K562 (cell line): ENCODE data around the gene VSIG10L. TPM values are rescaled to one million over a fixed set of nuclear protein-coding genes. Genes with fewer than 3 reads are reported as not detected.
A peak's percentile ranks its signal among the peaks of the same experiment; 100 is the strongest.

Source experiments
- ATAC-seq: fragments of 200-7000 bp; cut with Tn5 transposase; 3 replicates; pipeline ENCODE4 v1.9.1; 2020; ENCODE audit warnings: moderate library complexity
- BruUV-seq: library from RNA; stranded (reverse); fragments of 400-500 nt; replicated peaks from 2 replicates; lab custom pipeline; 2021; lab: Mats Ljungman, UMichigan
- CTCF ChIA-PET: fragments of 300-600 bp; formaldehyde crosslinking; extraction: SDS; loops from one replicate; lab custom pipeline; 2021; ENCODE audit warnings: low intra/inter-chr PET ratio; lab: Yijun Ruan, JAX
- POLR2A ChIA-PET: fragments of 300-600, 350-650 bp; sonication (Branson Sonifier 250); formaldehyde crosslinking; extraction: SDS; loops from one replicate; lab custom pipeline; 2021; ENCODE audit warnings: antibody characterized with exemption, inconsistent platforms; lab: Yijun Ruan, JAX
- DNase-seq, 4 experiments: peaks; one replicate each; pipeline versions ENCODE4 v3.0.0 to v3.0.0-alpha.2; 2011 to 2018; ENCODE audit warnings: low spot score in 3 of 4, mixed read lengths in 3 of 4; ENCODE audit errors: extremely low read depth in 1 of 4
- FAIRE-seq: peaks from 2 replicates; lab custom pipeline; 2011; peaks lifted over from hg19 to GRCh38; lab: Jason Lieb, UNC
- H2AFZ ChIP-seq: 2 replicates; pipeline ENCODE4 v1.6.0; 2011; ENCODE audit warnings: low read depth, low read length, control low read depth, inconsistent platforms
- H3K27ac ChIP-seq: fragments of 200-600 bp; 3 replicates; pipeline ENCODE4 v1.8.0; 2011; ENCODE audit warnings: low read depth, mild to moderate bottlenecking, control low read depth, inconsistent platforms, low read length, moderate library complexity, mixed read lengths; ENCODE audit errors: extremely low read depth
- H3K27me3 ChIP-seq, 2 experiments: fragments of 300-600 bp in 1 of 2; 2 replicates in 1 of 2; 3 replicates in 1 of 2; pipeline versions ENCODE4 v1.6.0 to v1.8.0; 2011; ENCODE audit warnings: inconsistent platforms in 2 of 2, low read length in 2 of 2, mild to moderate bottlenecking in 1 of 2, mixed read lengths in 1 of 2, moderate library complexity in 1 of 2; ENCODE audit not compliant: control insufficient read depth in 2 of 2, insufficient read depth in 2 of 2
- H3K36me3 ChIP-seq: fragments of 300-600 bp; 3 replicates; pipeline ENCODE4 v1.8.0; 2011; ENCODE audit warnings: mild to moderate bottlenecking, low read length, inconsistent platforms; ENCODE audit not compliant: control insufficient read depth, insufficient read depth
- H3K4me1 ChIP-seq, 2 experiments: fragments of 200-600 bp in 1 of 2; replicated peaks in 1 of 2; 2 replicates in 1 of 2; 3 replicates in 1 of 2; pipeline versions ENCODE4 v1.5.1 to v1.8.0; 2011; ENCODE audit warnings: inconsistent platforms in 2 of 2, low read length in 2 of 2, mild to moderate bottlenecking in 1 of 2, mixed read lengths in 1 of 2, moderate library complexity in 1 of 2; ENCODE audit not compliant: control insufficient read depth in 2 of 2, insufficient read depth in 2 of 2
- H3K4me2 ChIP-seq: 2 replicates; pipeline ENCODE4 v1.6.1; 2011; ENCODE audit warnings: low read length, control low read depth, inconsistent platforms, mixed read lengths; ENCODE audit not compliant: insufficient read depth
- H3K4me3 ChIP-seq: fragments of 200-600 bp; sonication (generic), shearing (Covaris generic); 2 replicates; pipeline ENCODE4 v1.5.1; 2016; ENCODE audit warnings: control low read depth, inconsistent platforms
- H3K79me2 ChIP-seq: fragments of 200-600 bp; 3 replicates; pipeline ENCODE4 v1.8.0; 2011; ENCODE audit warnings: low read length, inconsistent platforms; ENCODE audit not compliant: control insufficient read depth, insufficient read depth
- H3K9ac ChIP-seq, 2 experiments: 2 replicates each; pipeline versions ENCODE4 v1.6.0 to v1.6.1; 2011; ENCODE audit warnings: low read depth in 2 of 2, low read length in 2 of 2, control low read depth in 1 of 2, inconsistent platforms in 1 of 2, mild to moderate bottlenecking in 1 of 2, mixed read lengths in 1 of 2; ENCODE audit not compliant: insufficient read depth in 1 of 2
- H3K9me1 ChIP-seq: one replicate; pipeline ENCODE4 v1.6.0; 2011; ENCODE audit warnings: inconsistent platforms, mild to moderate bottlenecking, low read length, moderate library complexity; ENCODE audit not compliant: control insufficient read depth, insufficient read depth
- H3K9me3 ChIP-seq: replicated peaks from 2 replicates; pipeline ENCODE4 v1.5.1; 2011; ENCODE audit warnings: low read depth, low read length, inconsistent platforms; ENCODE audit not compliant: control insufficient read depth, insufficient read depth
- H4K20me1 ChIP-seq: replicated peaks from 2 replicates; pipeline ENCODE4 v1.6.1; 2011; ENCODE audit warnings: low read length, inconsistent platforms, mixed read lengths; ENCODE audit not compliant: control insufficient read depth, insufficient read depth
- FOSL1 ChIP-seq: fragments of 200-800 bp; sonication (Bioruptor generic); conservative IDR thresholded peaks from 2 replicates; pipeline ENCODE4 v1.6.1; 2016; ENCODE audit warnings: missing genetic modification characterization, missing compliant biosample characterization
- JUND ChIP-seq, 2 experiments: IDR thresholded peaks; 2 replicates in 1 of 2; 3 replicates in 1 of 2; pipeline ENCODE4 v1.6.1; 2011; ENCODE audit warnings: borderline replicate concordance in 2 of 2, low read depth in 2 of 2, low read length in 2 of 2, improper control_type of control experiment in 1 of 2, missing biosample characterization in 1 of 2, missing genetic modification characterization in 1 of 2, missing genetic modification reagents in 1 of 2
- KAT7 ChIP-seq: sonication (generic); formaldehyde crosslinking; IDR thresholded peaks from 2 replicates; pipeline ENCODE4 v1.8.0; 2022; ENCODE audit warnings: missing genetic modification reagents, mild to moderate bottlenecking, borderline replicate concordance
- KDM1A ChIP-seq, 2 experiments: fragments of 450-650 bp; IDR thresholded peaks; 2 replicates each; pipeline ENCODE4 v1.6.1; 2016; ENCODE audit warnings: mild to moderate bottlenecking in 2 of 2
- KLF6 ChIP-seq: fragments of 250-450 bp; sonication (Bioruptor Pico); IDR thresholded peaks from 2 replicates; pipeline ENCODE4 v1.4.0; 2020; ENCODE audit warnings: mild to moderate bottlenecking, moderate library complexity, borderline replicate concordance
- SPI1 ChIP-seq: IDR thresholded peaks from 2 replicates; pipeline ENCODE4 v1.6.1; 2011; ENCODE audit warnings: low read depth, low read length, control low read depth, borderline replicate concordance
- WGBS: fragments of 100-300 bp; shearing (Covaris generic); methylation state at CpG from one replicate; pipeline ENCODE4 v1.1.6; 2016; ENCODE audit warnings: low coverage, mixed read lengths; ENCODE audit not compliant: insufficient coverage; ENCODE audit errors: missing lambda C conversion rate; 5-methylcytosine and 5-hydroxymethylcytosine counted together
- in situ Hi-C: fragments of 300-500 bp; cut with MboI; formaldehyde crosslinking; loops from 4 replicates; pipeline ENCODE4 v1.15.0; 2018; ENCODE audit warnings: inconsistent platforms, mixed read lengths
- intact Hi-C: fragments of 100-400 bp; cut with micrococcal nuclease; formaldehyde crosslinking; loops from 2 replicates; pipeline ENCODE4 v1.14.2; 2022
- polyA plus RNA-seq, 8 experiments: library from polyadenylated mRNA; depleted of rRNA in 4 of 8; stranded (reverse) in 5 of 8; unstranded in 3 of 8; fragments of >200 nt; fragmentation: Nextera tagmentation in 2 of 8; fragmentation: Illumina TruSeq in 1 of 8; extraction: Ambion mirVana in 2 of 8; extraction: Trizol in 1 of 8; gene quantifications; 2 replicates each; pipeline versions ENCODE4 v1.2.1 to v1.2.3, GENCODE V29; 2011 to 2014; ENCODE audit warnings: inconsistent platforms in 1 of 8, missing spikeins in 1 of 8
- total RNA-seq, 7 experiments: library from RNA; depleted of rRNA in 6 of 7; stranded (reverse); fragments of >200 nt in 6 of 7; fragmentation: Illumina TruSeq in 2 of 7; extraction: Trizol in 2 of 7; gene quantifications; 2 replicates each; pipeline versions ENCODE4 v1.2.1 to v1.2.3, GENCODE V29; 2011 to 2021; ENCODE audit warnings: low replicate concordance in 1 of 7
- TF ChIP-seq, protein P1 (sequence below): fragments of 450-650 bp; IDR thresholded peaks from 2 replicates; pipeline ENCODE4 v1.6.1; 2016; ENCODE audit warnings: mild to moderate bottlenecking
- TF ChIP-seq, protein P2 (sequence below), 2 experiments: fragments of 450-650 bp in 1 of 2; sonication (generic) in 1 of 2; formaldehyde crosslinking in 1 of 2; IDR thresholded peaks in 1 of 2; conservative IDR thresholded peaks in 1 of 2; 2 replicates each; pipeline versions ENCODE4 v1.6.1 to v1.8.1; 2016 to 2023; ENCODE audit warnings: mild to moderate bottlenecking in 2 of 2, moderate library complexity in 2 of 2, inconsistent platforms in 1 of 2, missing genetic modification reagents in 1 of 2
- TF ChIP-seq, protein P3 (sequence below), 2 experiments: IDR thresholded peaks in 1 of 2; conservative IDR thresholded peaks in 1 of 2; 2 replicates each; pipeline ENCODE4 v1.6.1; 2016; ENCODE audit warnings: low read depth in 2 of 2, mild to moderate bottlenecking in 1 of 2, missing compliant biosample characterization in 1 of 2, missing genetic modification characterization in 1 of 2, moderate library complexity in 1 of 2

VSIG10L gene
- total and polyA plus RNA-seq, 9 of the 15 experiments (the other 6 are each of a cell fraction or from before 2014, with no cell fraction given), result 1.1 to 7.6 (median 2.2) TPM

DNA sequence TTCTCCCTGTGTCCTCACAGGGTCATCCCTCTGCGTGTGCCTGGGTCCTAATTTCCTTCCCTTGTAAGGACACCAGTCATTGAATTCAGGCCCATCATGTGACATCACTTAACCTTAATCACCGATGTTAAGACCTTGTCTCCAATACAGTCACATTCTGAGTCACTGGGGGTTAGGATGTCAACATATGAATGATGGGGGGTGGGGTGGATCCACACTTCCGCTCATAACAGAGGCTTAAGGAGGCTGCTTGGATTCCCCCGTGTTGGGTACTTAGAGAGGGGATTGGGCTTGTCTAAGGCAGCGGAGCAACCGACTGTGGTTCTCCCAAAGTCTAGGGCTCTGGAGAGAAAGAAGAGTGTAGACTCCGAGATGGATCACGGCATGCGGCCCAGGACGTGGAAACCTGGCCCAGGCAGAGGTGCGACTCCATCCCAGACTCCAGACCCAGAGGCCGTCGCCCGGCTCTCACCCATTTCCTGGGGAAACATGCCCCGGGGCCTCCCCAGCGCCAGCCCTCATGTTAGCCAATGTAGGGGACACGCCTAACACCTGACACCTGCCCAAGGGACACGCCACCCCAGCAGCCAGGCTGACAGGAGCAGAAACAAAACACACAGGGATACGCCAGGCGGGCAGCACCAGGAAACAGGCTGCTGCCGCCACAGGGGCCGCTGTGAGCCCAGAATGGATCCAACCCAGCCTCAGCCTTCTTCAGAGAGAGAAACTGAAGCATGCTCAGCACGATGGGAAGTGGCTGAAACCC, 47.5 kb downstream of the VSIG10L start:
- Histone ChIP-seq H3K79me2 (no peaks in the 10 kb centered on the region), H3K9me1 (no peaks in the 10 kb centered on the region), H3K9ac (no peak overlapping the region), H3K36me3 (no peaks in the 10 kb centered on the region), H3K27me3 (peaks cover 29 to 81% of the 10 kb centered on the region in 2 experiments; a peak in 4 of 5 replicates), H3K4me2 (no peak overlapping the region), H3K4me1 (peaks cover 0 to 7% of the 10 kb centered on the region in 2 experiments; a peak in 2 of 5 replicates), H3K27ac (no peak overlapping the region), H3K9me3 (no peaks in the 10 kb centered on the region), H3K4me3 (no peak overlapping the region), H4K20me1 (no peaks in the 10 kb centered on the region), H2AFZ (no peak overlapping the region; the same call in 1 of the 2 replicates)
- ChIA-PET POLR2A (no interaction called here), CTCF (no interaction called here)
- intact Hi-C loops (no loop called here), in situ Hi-C loops (no loop called here)
- no peak for FAIRE-seq
- DNase-seq, result no peak
- BruUV-seq, result no TSS peak
- 18% methylated on average over 16 of the region's 23 CpGs for WGBS
- peak; percentile 62 for ATAC-seq
- peak; percentile 82 for TF ChIP-seq FOSL1 (tag)
- TF ChIP-seq, protein P1, sequence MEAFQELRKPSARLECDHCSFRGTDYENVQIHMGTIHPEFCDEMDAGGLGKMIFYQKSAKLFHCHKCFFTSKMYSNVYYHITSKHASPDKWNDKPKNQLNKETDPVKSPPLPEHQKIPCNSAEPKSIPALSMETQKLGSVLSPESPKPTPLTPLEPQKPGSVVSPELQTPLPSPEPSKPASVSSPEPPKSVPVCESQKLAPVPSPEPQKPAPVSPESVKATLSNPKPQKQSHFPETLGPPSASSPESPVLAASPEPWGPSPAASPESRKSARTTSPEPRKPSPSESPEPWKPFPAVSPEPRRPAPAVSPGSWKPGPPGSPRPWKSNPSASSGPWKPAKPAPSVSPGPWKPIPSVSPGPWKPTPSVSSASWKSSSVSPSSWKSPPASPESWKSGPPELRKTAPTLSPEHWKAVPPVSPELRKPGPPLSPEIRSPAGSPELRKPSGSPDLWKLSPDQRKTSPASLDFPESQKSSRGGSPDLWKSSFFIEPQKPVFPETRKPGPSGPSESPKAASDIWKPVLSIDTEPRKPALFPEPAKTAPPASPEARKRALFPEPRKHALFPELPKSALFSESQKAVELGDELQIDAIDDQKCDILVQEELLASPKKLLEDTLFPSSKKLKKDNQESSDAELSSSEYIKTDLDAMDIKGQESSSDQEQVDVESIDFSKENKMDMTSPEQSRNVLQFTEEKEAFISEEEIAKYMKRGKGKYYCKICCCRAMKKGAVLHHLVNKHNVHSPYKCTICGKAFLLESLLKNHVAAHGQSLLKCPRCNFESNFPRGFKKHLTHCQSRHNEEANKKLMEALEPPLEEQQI, result no peak
- TF ChIP-seq, protein P2, sequence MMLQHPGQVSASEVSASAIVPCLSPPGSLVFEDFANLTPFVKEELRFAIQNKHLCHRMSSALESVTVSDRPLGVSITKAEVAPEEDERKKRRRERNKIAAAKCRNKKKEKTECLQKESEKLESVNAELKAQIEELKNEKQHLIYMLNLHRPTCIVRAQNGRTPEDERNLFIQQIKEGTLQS (IDR thresholded peaks at IDR 0.05), result peak; percentile 50; the same call in 1 of the 2 replicates
- TF ChIP-seq, protein P2 (CRISPR knock-in tag; conservative IDR thresholded peaks at IDR 0.05), result no peak
- TF ChIP-seq KDM1A (IDR thresholded peaks at IDR 0.05), result peak in 1 of 2 experiments; percentile 12; a peak in 1 of 4 replicates
- TF ChIP-seq JUND (IDR thresholded peaks at IDR 0.05; ENCODE audit: borderline replicate concordance, low read depth, low read length), result peak; percentile 23; the same call in 1 of the 2 replicates
- 0 out of 3 replicates have a peak, but pooled peaks have one; percentile 16 for TF ChIP-seq JUND (tag; IDR thresholded peaks at IDR 0.05; ENCODE audit: borderline replicate concordance, low read depth, low read length)
- TF ChIP-seq KAT7 (CRISPR knock-in tag), result no peak
- TF ChIP-seq, protein P3, sequence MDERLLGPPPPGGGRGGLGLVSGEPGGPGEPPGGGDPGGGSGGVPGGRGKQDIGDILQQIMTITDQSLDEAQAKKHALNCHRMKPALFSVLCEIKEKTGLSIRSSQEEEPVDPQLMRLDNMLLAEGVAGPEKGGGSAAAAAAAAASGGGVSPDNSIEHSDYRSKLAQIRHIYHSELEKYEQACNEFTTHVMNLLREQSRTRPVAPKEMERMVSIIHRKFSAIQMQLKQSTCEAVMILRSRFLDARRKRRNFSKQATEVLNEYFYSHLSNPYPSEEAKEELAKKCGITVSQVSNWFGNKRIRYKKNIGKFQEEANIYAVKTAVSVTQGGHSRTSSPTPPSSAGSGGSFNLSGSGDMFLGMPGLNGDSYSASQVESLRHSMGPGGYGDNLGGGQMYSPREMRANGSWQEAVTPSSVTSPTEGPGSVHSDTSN (CRISPR knock-in tag; IDR thresholded peaks at IDR 0.05; ENCODE audit: low read depth), result no peak
- TF ChIP-seq, protein P3 (tag; conservative IDR thresholded peaks at IDR 0.05; ENCODE audit: low read depth), result 0 out of 2 replicates have a peak, but pooled peaks have one; percentile 13
- 0 out of 2 replicates have a peak, but pooled peaks have one; percentile 37 for TF ChIP-seq SPI1
- no peak for TF ChIP-seq KLF6 (CRISPR knock-in tag)
